ENCODE results near the gene ACVR1. TPM values are rescaled to one million over a fixed set of nuclear protein-coding genes. Genes with fewer than 3 reads are reported as not detected.
"Not testable (repeated sequence)": the region's sequence is repeated elsewhere in the genome, so short reads cannot be mapped to it uniquely, and the experiment has no call there.

Gene ACVR1
- total and polyA plus RNA-seq, 2 donors (not counting 1 experiment from before 2014, with no cell fraction given), result 42.9 to 72.1 TPM

- Histone ChIP-seq H3K9ac (ENCODE audit: insufficient read depth, low read length) (no peak overlapping the region), H2AFZ (ENCODE audit: low read length) (no peak overlapping the region), H4K20me1 (ENCODE audit: control insufficient read depth, extremely low read depth, insufficient read depth, low read length) (no peaks in the 10 kb centered on the region), H3K36me3 (ENCODE audit: control insufficient read depth, insufficient read depth, low read length) (no peaks in the 10 kb centered on the region), H3K4me3 (replicated peaks in 1 of 4; ENCODE audit: control extremely low read depth in 1 of 4, insufficient read depth in 1 of 4, low read depth in 3 of 4, low read length in 4 of 4) (no peak overlapping the region), H3K9me3 (ENCODE audit: control insufficient read depth, insufficient read depth, low read depth, low read length) (no peaks in the 10 kb centered on the region), H3K4me1 (ENCODE audit: control insufficient read depth, extremely low read depth, insufficient read depth, low read length) (no peaks in the 10 kb centered on the region), H3K4me2 (ENCODE audit: extremely low read depth, insufficient read depth, low read length) (no peak overlapping the region), H3K27me3 (ENCODE audit: control insufficient read depth, insufficient read depth, low read length) (no peaks in the 10 kb centered on the region), H3K27ac (ENCODE audit: insufficient read depth, low read length) (no peak overlapping the region), H3K79me2 (ENCODE audit: control insufficient read depth, insufficient read depth, low read length) (no peaks in the 10 kb centered on the region)
- TF ChIP-seq EZH2 (IDR thresholded peaks at IDR 0.05; ENCODE audit: low read length, missing control alignments), result no peak
- no peak for TF ChIP-seq CTCF (conservative IDR thresholded peaks at IDR 0.05 in 1 of 2, IDR thresholded peaks at IDR 0.05 in 1 of 2; ENCODE audit: low read depth in 1 of 2, low read length in 2 of 2)
- peak in 1 of 2 donors; percentile 16 for DNase-seq (ENCODE audit: low read depth in 2 of 2)
Observed at GRCh38 chr2:157757500-157757899, 118.6 kb downstream of the ACVR1 start.

- not testable (repeated sequence) for H3K27me3 ChIP-seq (ENCODE audit: control insufficient read depth, insufficient read depth, low read length); DNase-seq (ENCODE audit: low read depth in 2 of 2); H3K9me3 ChIP-seq (ENCODE audit: control insufficient read depth, insufficient read depth, low read depth, low read length); H3K4me3 ChIP-seq (replicated peaks in 1 of 4; ENCODE audit: control extremely low read depth in 1 of 4, insufficient read depth in 1 of 4, low read depth in 3 of 4, low read length in 4 of 4); H3K4me2 ChIP-seq (ENCODE audit: extremely low read depth, insufficient read depth, low read length); H3K27ac ChIP-seq (ENCODE audit: insufficient read depth, low read length); H4K20me1 ChIP-seq (ENCODE audit: control insufficient read depth, extremely low read depth, insufficient read depth, low read length); H2AFZ ChIP-seq (ENCODE audit: low read length); H3K4me1 ChIP-seq (ENCODE audit: control insufficient read depth, extremely low read depth, insufficient read depth, low read length); H3K79me2 ChIP-seq (ENCODE audit: control insufficient read depth, insufficient read depth, low read length); H3K9ac ChIP-seq (ENCODE audit: insufficient read depth, low read length); H3K36me3 ChIP-seq (ENCODE audit: control insufficient read depth, insufficient read depth, low read length)
Observed at GRCh38 chr2:157756447-157756846, 119.7 kb downstream of the ACVR1 start.

- no peak for TF ChIP-seq EZH2 (IDR thresholded peaks at IDR 0.05; ENCODE audit: low read length, missing control alignments)
- no peak for TF ChIP-seq CTCF (conservative IDR thresholded peaks at IDR 0.05 in 1 of 2, IDR thresholded peaks at IDR 0.05 in 1 of 2; ENCODE audit: low read depth in 1 of 2, low read length in 2 of 2)
- no peaks in the 10 kb centered on the region for H3K27me3 ChIP-seq (ENCODE audit: control insufficient read depth, insufficient read depth, low read length)
- DNase-seq (ENCODE audit: low read depth in 2 of 2), result peak; percentile 14 to 77
- peaks cover 11% of the 10 kb centered on the region for H3K4me1 ChIP-seq (ENCODE audit: control insufficient read depth, extremely low read depth, insufficient read depth, low read length)
- no peaks in the 10 kb centered on the region for H4K20me1 ChIP-seq (ENCODE audit: control insufficient read depth, extremely low read depth, insufficient read depth, low read length)
- H3K9me3 ChIP-seq (ENCODE audit: control insufficient read depth, insufficient read depth, low read depth, low read length), result no peaks in the 10 kb centered on the region
- no peak overlapping the region for H3K27ac ChIP-seq (ENCODE audit: insufficient read depth, low read length)
- no peak overlapping the region for H3K4me3 ChIP-seq (replicated peaks in 1 of 4; ENCODE audit: control extremely low read depth in 1 of 4, insufficient read depth in 1 of 4, low read depth in 3 of 4, low read length in 4 of 4)
- H2AFZ ChIP-seq (ENCODE audit: low read length), result no peak overlapping the region
- H3K36me3 ChIP-seq (ENCODE audit: control insufficient read depth, insufficient read depth, low read length), result no peaks in the 10 kb centered on the region
- no peak overlapping the region for H3K4me2 ChIP-seq (ENCODE audit: extremely low read depth, insufficient read depth, low read length)
- H3K9ac ChIP-seq (ENCODE audit: insufficient read depth, low read length), result no peak overlapping the region
- peaks cover 4% of the 10 kb centered on the region for H3K79me2 ChIP-seq (ENCODE audit: control insufficient read depth, insufficient read depth, low read length)
Observed at GRCh38 chr2:157751462-157752058, 124.6 kb downstream of the ACVR1 start.
